Heart right ventricle (tissue), 16 donors: Measurements from ENCODE around the gene IP6K1. TPM values are rescaled to one million over a fixed set of nuclear protein-coding genes. Genes with fewer than 3 reads are reported as not detected.

Experiments used
- ATAC-seq, 8 donors: fragments of 200-7000 bp; cut with Tn5 transposase; one replicate each; pipeline ENCODE4 v1.9.1; 2020; ENCODE audit warnings: mild to moderate bottlenecking in 8 of 8, moderate library complexity in 8 of 8, moderate number of reproducible peaks in 1 of 8
- DNase-seq, 2 donors: peaks; one replicate each; pipeline ENCODE4 v3.0.0-alpha.2; 2020
- H3K27ac ChIP-seq, 10 donors: fragments of 200-600 bp; sonication (generic) in 2 of 10; one replicate each; pipeline versions ENCODE4 v1.5.0 to v1.8.0; 2020 to 2022; ENCODE audit warnings: mild to moderate bottlenecking in 3 of 10
- H3K27me3 ChIP-seq, 7 donors: fragments of 200-600 bp; one replicate each; pipeline ENCODE4 v1.8.0; 2021 to 2022; ENCODE audit warnings: mild to moderate bottlenecking in 2 of 7
- H3K36me3 ChIP-seq, 9 donors: fragments of 200-600 bp; sonication (generic) in 1 of 9; one replicate each; pipeline versions ENCODE4 v1.5.0 to v1.8.0; 2020 to 2022; ENCODE audit warnings: mild to moderate bottlenecking in 2 of 9
- H3K4me1 ChIP-seq, 9 donors: fragments of 200-600 bp; sonication (generic) in 1 of 9; one replicate each; pipeline versions ENCODE4 v1.5.0 to v1.8.0; 2020 to 2022; ENCODE audit warnings: mild to moderate bottlenecking in 4 of 9
- H3K4me3 ChIP-seq, 10 donors: fragments of 200-600 bp; sonication (generic) in 2 of 10; one replicate each; pipeline versions ENCODE4 v1.5.0 to v1.8.0; 2020 to 2022; ENCODE audit warnings: mild to moderate bottlenecking in 7 of 10, moderate library complexity in 2 of 10
- H3K9me3 ChIP-seq, 11 donors: fragments of 200-600 bp in 10 of 11; sonication (generic) in 2 of 11; one replicate each; pipeline versions ENCODE4 v1.5.0 to v1.8.0; 2013 to 2022; ENCODE audit warnings: mild to moderate bottlenecking in 2 of 11, control low read depth in 1 of 11, moderate library complexity in 1 of 11
- WGBS, 2 donors: extraction: QIAGEN DNeasy Blood & Tissue Kit; methylation state at CpG; one replicate each; pipeline ENCODE4 v1.1.7; 2013; ENCODE audit warnings: inconsistent platforms in 1 of 2; 5-methylcytosine and 5-hydroxymethylcytosine counted together
- intact Hi-C, 10 donors: fragments of 100-400 bp; cut with DNase I; formaldehyde crosslinking; loops; one replicate each; pipeline versions ENCODE4 v1.11.1 to v1.14.2; 2022
- polyA plus RNA-seq, 2 donors: library from polyadenylated mRNA; stranded (reverse); fragments of 200-250 nt; gene quantifications; one replicate each; pipeline ENCODE4 v1.2.3, GENCODE V29; 2013
- total RNA-seq, 10 donors: library from RNA; stranded (reverse); fragmentation: NEBNext Ultra II Directional in 3 of 10; extraction: Animal tissue kit (Norgen Biotek cat#: 25700) in 3 of 10; gene quantifications; one replicate each; pipeline versions ENCODE4 v1.2.1 to v1.2.4, GENCODE V29; 2021 to 2023
- TF ChIP-seq, protein P1 (sequence below), 9 donors: fragments of 200-600 bp; sonication (generic) in 2 of 9; IDR thresholded peaks; one replicate each; pipeline versions ENCODE4 v1.5.0 to v1.8.0; 2021 to 2022; ENCODE audit warnings: antibody characterized with exemption in 9 of 9, mild to moderate bottlenecking in 5 of 9, moderate library complexity in 1 of 9
- donor health status: Arrhythmogenic right ventricular cardiomyopathy.
- donor health status: ischemic (EF 13 %, LVEDD 7.1; RV severe dilation, severe dysfunction).
- donor health status: healthy with polysubstance abuse.
- donor health status: DM: no; HTN: yes; CAD: no.
- donor health status: DM: no; HTN: no; CAD: no.
- donor health status: ischemic (EF 25% LVEDD 6.9; RV normal size, moderate dysfunction).
- donor health status: ischemic (EF 25% LVEDD 5.7; RV mildly dilated, moderate dysfunction).
- donor health status: healthy.
- donor health status: DM: yes; HTN: yes; CAD: no.
- donor health status: Ischemic cardiomyopathy.
- donor health status: ischemic (EF 35%, LVEDD 5.7; RV mildly dilated, moderate dysfunction).
- donor health status: nonischemic (EF 11% LVEDD 7.7; RV severe dilation, severe dysfunction).
- donor health status: DM: yes; HTN: yes; CAD: no.
- donor health status: PGD.
- donor health status: ischemic (EF 29% LVEDD 5.4; RV normal size, mild dysfunction).
- donor health status: nonischemic (EF 23%, LVEDD 6.1; RV moderate dilation, normal function).

Gene IP6K1
- total and polyA plus RNA-seq, 12 donors = 9.0 to 24.4 (median 16.5) TPM

DNA sequence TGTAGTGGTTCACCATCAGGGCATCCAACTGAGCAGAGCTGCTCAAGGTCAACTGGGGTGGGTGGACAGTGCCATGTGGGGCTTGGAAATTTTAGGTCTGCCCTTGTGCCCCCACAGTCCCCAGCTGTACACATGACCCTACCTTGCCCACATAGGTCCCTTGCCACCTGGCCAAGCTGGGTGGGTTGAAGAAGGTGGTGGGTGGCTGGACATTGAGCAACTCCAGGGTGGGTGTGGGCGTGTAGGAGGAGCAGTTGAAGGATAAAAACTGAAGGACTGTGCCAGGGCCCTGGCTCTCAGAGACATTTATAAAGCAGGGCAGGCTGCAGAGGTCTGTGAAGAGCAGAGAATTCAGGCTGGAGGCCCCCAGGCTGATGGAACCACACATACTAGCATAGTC is 12.8 kb upstream of the IP6K1 start:
- ATAC-seq (no peak), DNase-seq (no peak)
- Histone ChIP-seq H3K9me3 (no peaks in the 10 kb centered on the region), H3K36me3 (no peaks in the 10 kb centered on the region), H3K4me3 (no peak overlapping the region), H3K4me1 (peaks cover 5 to 14% (median 7%) of the 10 kb centered on the region in 9 donors), H3K27ac (no peak overlapping the region), H3K27me3 (no peaks in the 10 kb centered on the region)
- intact Hi-C loops = loop anchor here in 1 of 10 donors (5.0 kb wide), 1 partner anchor 108 kb away; no protein-coding TSS in a partner anchor
- WGBS, 2 donors = 95 to 96% methylated on average over 1 of the region's 1 CpG
- TF ChIP-seq, protein P1, sequence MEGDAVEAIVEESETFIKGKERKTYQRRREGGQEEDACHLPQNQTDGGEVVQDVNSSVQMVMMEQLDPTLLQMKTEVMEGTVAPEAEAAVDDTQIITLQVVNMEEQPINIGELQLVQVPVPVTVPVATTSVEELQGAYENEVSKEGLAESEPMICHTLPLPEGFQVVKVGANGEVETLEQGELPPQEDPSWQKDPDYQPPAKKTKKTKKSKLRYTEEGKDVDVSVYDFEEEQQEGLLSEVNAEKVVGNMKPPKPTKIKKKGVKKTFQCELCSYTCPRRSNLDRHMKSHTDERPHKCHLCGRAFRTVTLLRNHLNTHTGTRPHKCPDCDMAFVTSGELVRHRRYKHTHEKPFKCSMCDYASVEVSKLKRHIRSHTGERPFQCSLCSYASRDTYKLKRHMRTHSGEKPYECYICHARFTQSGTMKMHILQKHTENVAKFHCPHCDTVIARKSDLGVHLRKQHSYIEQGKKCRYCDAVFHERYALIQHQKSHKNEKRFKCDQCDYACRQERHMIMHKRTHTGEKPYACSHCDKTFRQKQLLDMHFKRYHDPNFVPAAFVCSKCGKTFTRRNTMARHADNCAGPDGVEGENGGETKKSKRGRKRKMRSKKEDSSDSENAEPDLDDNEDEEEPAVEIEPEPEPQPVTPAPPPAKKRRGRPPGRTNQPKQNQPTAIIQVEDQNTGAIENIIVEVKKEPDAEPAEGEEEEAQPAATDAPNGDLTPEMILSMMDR (IDR thresholded peaks at IDR 0.05) = no peak

DNA sequence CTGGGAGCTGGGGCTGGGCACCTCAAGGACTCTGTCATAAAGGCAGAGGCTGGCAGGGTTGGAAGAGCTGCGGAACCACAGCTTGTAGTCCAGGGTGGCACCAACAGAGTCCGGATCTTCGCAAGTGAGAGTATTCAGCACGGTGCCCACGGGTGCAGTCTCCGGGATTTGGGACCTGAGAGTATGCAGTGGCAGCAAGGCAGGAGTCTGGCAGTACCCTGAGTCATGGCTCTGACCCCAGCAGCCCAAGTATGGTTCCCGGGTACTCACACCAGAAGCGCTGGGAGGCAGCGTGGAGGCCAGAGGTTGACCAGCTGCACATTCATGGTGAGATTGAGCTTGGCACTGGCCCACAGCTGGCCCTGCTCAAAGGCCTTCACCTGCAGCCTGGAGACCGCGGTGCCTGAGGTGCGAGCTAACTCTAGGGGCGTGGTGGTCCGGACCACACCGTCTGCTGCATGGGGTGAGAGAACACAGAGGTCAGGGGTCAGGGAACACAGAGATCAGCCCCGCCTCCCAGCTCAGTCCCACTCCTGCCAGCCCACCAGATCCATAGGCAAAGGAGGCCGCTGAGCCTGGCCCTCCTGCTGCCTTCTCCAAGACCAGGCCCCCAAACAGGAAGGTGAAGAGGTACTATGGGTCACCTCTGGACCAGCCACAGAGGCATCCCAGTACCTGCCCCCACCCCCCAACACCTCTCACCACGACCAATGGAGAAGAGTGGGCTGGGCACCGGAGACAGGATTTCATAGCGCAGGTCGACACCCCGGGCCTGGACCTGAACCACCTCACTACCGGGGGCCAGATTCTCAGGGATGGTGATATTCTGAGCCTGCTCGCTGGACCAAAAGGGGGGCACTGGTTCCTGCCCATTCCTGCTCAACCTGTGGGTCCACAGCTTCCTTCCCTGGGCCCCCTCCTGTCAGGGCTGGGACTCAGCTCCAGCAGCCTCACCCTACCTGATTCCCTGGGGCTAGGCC is 8.9 kb upstream of the IP6K1 start:
- intact Hi-C loops = loop anchor here in 1 of 10 donors (5.0 kb wide), 1 partner anchor 112 kb away; no protein-coding TSS in a partner anchor
- DNase-seq (no peak), ATAC-seq (no peak)
- TF ChIP-seq, protein P1 (IDR thresholded peaks at IDR 0.05) = no peak
- H3K27ac ChIP-seq = no peak overlapping the region
- no peaks in the 10 kb centered on the region for H3K36me3 ChIP-seq
- WGBS, 2 donors = 89 to 90% methylated on average over 23 to 24 of the region's 24 CpGs
- H3K27me3 ChIP-seq = no peaks in the 10 kb centered on the region
- no peaks in the 10 kb centered on the region for H3K9me3 ChIP-seq
- no peaks in the 10 kb centered on the region for H3K4me1 ChIP-seq
- H3K4me3 ChIP-seq = no peak overlapping the region

DNA sequence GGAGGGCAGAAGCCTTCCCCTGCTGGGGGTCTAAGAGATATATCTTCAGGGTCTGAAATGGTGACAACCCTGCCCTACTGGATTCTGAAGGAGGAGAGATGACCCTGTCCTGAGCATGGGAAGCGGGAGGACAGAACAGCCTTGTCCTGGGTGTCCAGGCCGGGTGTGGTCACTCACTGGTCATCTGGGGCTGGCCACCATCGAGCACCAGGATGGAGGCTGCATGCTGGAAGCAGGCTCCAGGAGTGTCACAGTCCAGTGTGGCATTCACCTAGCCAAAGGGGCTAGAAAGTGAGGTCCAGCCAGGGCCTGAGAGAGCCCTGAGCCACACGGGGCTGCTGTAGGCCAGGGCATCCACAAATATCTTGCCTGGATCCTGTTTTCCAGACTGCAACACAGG is 8.1 kb upstream of the IP6K1 start:
- no peaks in the 10 kb centered on the region for H3K27me3 ChIP-seq
- WGBS, 2 donors = 80 to 87% methylated on average over 4 of the region's 4 CpGs
- ATAC-seq = no peak
- DNase-seq = no peak
- H3K36me3 ChIP-seq = no peaks in the 10 kb centered on the region
- H3K4me1 ChIP-seq = no peaks in the 10 kb centered on the region
- no peak overlapping the region for H3K27ac ChIP-seq
- H3K4me3 ChIP-seq = no peak overlapping the region
- H3K9me3 ChIP-seq = no peaks in the 10 kb centered on the region
- intact Hi-C loops = no loop called here
- TF ChIP-seq, protein P1 (IDR thresholded peaks at IDR 0.05) = no peak

DNA sequence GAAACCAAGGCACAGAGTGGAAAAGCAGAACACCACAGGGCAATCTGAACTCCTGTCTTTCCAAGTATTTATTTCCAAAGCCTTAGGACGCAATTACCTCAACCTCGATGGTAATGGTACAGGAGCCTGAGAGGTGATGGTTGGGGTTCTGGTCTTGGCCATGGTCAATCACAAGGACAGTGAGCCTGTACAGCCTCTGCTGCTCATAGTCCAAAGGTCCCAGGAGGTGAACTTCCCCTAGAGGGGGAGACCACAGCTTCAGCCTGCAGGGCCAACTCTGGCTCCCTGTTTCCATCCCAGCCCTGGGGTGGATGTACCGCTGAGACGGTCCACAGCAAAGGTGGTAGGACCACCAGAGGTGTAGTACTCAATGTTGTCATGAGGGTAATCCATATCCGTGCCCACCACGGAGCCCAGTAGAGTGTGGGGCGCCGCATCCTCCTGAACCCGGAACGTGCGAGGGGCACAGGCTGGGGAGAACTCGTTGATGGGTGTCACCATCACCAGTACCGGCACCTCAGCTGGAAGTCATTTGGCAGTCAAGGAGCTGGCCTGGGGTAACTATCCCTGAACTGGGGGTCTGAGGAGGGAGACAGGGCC is 7.2 kb upstream of the IP6K1 start:
- no peak overlapping the region for H3K4me3 ChIP-seq
- ATAC-seq (peak in 1 of 8 donors; percentile 11), DNase-seq (no peak)
- intact Hi-C loops = no loop called here
- H3K27me3 ChIP-seq = no peaks in the 10 kb centered on the region
- H3K9me3 ChIP-seq = no peaks in the 10 kb centered on the region
- no peaks in the 10 kb centered on the region for H3K4me1 ChIP-seq
- TF ChIP-seq, protein P1 (IDR thresholded peaks at IDR 0.05) = no peak
- no peaks in the 10 kb centered on the region for H3K36me3 ChIP-seq
- no peak overlapping the region for H3K27ac ChIP-seq
- 95 to 97% methylated on average over 13 of the region's 13 CpGs for WGBS, 2 donors
